Fibroblast of skin of scalp (primary cell): ENCODE measurements around the gene SPTBN1.
A peak's percentile ranks its signal among the peaks of the same experiment; 100 is the strongest.

Experiments
- DNase-seq: peaks from one replicate; pipeline ENCODE4 v3.0.0-alpha.2; 2013

SPTBN1 gene

DNA sequence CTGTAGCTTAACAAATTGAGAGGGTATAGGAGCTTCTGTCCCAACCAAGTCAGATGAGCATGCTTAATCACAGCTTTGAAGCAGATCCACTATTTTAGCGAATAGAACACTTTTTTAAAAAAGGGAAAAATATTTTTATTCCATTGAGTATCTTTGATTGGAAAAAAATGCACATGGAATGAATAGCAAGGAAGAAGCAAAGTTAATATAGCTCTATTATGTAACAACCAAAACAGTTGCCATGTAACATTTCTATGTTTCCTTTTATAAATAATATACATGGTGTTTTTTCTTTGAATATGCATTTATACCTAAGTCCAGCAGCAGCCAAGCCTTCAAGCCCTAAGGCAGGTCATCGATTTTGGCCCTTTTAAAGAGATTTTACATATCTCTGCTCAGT is 21.4 kb upstream of the SPTBN1 start:
- no peak for DNase-seq

DNA sequence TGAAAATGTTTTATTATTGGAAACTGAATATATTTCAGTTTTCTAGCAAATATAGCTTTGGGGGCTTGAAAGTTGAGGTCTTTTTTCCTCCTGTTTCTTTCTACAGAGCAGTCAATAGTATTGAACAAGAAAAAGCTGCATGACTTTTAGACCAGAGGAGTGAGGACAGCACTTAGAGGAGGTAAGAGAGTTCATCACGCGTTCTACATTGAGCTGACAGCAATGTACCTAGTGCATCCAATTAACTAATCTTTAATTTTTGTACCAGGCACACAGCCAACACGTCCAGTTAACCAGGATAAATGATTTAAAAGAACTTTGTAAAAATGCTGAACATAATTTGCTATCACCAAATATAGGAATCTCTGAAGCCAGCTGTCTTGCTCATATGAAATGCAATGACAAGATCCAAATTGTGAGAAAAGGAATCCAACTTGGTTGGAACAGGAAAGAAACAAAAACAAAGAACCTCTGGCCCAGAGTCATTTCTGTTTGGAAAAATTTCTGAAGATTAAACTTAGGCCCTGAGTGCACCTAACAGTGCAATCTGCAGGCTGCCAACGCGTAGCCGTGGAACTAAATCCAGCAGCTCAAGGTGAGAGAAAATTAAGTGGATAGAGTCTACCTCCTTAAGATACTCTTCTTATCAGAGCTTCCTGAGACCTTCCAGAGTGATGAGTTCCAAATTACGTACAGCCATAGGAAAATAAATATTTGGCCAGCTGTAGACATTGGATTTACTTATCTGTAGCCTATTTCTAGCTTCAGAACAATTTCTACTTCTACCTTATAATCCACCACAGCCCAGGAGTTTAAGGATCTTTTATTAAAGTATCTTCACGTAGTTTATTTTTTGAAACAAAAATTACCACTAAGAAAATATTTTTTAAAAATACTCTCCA is 20.6 kb upstream of the SPTBN1 start:
- DNase-seq = no peak

DNA sequence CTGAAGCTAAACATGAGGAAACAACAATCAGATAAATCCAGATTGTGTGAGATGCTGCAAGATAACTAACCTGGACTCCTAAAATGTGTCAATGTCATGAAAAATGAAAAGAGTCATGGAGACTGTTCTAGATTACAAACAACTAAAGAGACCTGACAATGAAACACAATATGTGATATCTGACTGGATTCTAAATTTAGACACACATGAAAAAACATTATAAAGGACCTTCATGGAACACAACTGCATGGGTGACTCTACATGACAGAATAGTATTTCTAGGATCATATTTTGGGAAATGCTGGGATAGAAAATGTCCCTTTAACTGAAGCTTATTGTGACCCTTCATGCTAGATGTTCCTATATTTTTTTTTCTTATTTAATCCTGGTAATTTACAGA is 18.5 kb upstream of the SPTBN1 start:
- DNase-seq = no peak

DNA sequence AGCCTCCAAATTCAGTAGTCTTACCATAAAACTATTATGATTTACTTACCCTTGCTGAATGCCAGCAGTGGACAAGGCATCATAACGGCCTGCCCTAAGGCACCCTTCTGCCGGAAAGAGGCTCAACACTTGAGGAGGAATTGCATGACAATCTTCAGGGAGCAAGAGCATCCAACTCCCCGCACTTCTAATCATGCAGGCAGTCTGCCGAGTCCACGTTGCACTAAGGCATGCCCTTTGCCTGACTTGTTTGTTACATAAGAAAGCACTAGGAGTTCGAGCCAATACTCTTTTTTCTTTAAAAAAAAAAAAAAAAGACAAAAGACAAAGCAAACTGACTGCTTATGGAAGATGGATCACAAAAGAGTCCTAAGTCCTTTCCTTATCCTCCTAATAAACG is 17.9 kb upstream of the SPTBN1 start:
- DNase-seq = no peak

DNA sequence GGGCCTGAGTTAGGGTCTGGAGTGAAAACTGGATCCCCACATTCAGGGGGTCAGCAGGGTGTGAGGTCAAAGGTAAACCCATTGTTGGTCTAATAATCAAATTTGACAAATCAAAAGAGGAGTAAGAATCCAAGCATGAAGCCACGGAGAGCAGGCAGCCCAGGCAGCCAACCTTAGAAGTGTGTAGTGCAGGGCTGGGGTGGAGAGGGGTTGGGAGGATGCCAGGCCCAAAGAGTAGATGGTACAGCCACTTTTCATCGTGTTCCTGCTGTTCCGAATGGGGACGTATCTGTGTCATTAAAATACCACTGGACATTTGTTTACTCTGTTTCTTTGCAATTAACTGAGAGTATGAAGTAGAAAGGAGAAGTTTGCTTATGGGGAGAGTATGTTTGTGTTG is 16.5 kb upstream of the SPTBN1 start:
- no peak for DNase-seq

DNA sequence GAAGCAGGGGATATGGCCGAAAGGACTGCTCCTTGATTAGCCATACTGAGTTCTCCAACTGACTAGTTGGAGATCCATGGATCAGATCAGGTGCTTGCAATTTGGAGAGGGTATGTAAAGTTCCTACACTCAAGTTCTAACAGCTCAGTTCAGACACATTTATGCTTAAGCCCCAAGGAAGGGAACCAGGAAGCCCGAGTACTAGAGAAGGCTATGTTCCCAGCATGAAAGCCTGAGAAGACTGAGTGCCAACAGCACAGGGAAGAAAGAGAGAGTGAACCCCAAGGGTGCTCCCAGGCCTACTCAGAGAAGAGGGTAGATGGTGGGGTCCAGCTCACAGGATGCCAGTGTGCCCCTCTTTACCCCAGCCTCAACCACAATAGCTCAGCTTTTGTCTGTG is 16.1 kb upstream of the SPTBN1 start:
- DNase-seq = no peak

DNA sequence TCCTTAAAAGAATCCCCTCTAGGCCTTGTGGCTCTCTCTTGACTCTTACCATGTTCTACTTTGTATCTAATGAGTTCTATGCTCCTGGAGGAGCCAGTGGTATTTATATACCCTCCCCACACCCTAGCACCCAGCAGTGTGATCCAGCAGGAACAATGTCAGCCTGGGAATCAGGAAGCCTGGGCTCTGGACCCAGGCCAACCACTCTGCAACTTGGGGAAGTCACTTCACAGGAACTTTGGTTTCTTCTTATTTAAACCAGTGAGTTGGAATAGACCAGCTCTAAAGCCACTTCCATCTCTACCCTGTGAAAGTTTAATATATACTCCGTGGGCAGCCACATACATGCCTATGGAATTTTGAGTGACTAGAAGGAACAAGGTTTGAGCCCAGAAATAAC is 11.6 kb upstream of the SPTBN1 start:
- no peak for DNase-seq

DNA sequence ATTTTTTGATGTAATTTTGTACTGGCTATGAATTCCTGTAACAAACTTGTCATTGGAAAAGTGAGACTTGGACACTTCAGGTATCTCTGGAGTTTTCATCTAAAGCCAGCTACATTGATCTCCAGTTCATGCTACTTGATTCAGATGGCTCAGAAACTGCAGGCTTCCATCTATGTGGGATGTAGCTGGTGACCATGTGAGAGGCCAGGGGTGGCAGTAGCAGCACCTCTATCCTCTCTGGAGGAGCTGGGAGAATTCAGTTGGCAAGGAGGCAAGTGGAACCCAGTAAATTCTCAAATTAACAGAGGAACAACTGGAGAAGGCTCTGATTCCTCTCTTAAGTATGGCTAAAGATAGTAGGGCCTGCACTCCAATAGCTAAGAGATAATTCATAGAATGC is 10.0 kb upstream of the SPTBN1 start:
- no peak for DNase-seq

DNA sequence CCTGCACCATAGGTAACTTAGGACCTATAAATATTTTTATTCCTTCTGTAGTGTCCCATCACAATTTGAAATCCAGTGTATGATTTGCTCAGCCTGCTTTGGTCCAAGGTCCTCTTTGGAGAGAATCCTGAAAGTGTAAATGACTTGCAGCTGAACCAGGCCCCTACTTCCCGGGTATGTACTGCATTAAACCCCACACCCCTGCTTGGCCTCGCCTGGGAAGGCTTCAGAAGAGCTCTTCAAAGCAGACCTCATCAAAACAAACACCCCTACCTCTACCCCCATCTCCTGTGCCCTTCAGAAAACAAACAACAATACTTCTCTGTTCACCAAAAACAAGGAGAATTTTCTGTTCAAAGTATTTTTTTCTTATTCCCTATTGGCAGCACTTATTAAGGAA is 9.5 kb upstream of the SPTBN1 start:
- no peak for DNase-seq

DNA sequence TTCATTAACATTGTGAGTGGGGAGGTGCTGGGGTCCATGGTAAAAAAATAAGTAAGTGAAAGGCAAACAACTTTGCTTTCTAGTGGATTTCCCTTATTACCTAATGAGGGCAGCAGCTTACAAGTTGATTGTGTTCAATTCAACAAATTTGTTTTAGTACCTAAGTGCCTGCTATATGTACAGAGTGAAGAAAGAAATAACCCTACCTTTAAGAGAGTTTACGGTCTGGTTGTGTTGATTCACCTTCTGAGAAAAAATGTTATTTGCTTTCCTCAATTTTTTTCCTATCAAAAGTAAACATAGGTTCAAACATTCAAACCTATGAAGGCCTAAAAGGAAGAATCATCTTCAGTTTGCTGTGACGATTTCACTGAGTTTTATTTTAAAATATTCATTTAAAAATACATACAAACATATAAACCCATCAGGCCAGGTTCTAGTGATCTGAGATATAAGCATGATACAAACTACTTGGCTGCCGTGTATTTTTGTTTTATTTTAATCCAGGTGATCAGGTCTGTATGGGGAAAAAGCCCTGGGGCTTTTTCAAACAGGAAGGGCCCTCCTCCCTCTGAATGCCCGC is 1.5 kb upstream of the SPTBN1 start:
- no peak for DNase-seq

DNA sequence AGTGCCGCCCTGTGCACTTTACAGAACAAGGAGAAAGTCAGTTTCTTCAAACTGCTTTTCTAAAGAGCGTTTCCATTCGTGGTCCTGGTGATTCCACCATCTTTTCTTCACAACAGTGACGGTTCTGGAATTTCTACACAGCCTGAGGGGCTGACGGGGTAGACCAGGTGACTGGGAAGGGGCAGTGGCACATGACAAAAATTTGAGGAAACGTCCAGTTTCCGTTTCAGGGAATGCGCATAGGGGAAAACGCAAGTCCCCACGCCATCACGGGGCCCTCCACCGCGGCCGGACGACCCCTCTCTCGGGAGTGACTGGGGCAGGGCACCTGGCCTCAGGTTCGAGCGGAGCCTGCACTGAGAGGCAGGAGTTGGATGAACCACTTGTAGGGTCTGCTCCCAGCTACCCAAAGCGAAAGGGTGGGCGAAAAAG is 980 bp upstream of the SPTBN1 start:
- DNase-seq = no peak

DNA sequence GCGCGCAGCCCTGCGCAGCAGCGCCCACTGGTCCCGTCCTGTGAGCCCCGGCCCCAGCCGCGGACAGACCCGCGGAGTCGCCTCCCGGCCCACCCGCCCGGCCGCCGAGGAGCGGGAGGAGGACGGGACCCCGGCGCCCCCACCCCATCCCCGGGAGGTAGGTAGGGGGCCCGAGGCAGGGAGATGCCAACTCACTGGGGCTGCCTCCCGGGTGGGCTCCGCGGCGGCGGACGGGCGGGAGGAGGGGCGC is 160 bp downstream of the SPTBN1 start:
- DNase-seq = no peak

DNA sequence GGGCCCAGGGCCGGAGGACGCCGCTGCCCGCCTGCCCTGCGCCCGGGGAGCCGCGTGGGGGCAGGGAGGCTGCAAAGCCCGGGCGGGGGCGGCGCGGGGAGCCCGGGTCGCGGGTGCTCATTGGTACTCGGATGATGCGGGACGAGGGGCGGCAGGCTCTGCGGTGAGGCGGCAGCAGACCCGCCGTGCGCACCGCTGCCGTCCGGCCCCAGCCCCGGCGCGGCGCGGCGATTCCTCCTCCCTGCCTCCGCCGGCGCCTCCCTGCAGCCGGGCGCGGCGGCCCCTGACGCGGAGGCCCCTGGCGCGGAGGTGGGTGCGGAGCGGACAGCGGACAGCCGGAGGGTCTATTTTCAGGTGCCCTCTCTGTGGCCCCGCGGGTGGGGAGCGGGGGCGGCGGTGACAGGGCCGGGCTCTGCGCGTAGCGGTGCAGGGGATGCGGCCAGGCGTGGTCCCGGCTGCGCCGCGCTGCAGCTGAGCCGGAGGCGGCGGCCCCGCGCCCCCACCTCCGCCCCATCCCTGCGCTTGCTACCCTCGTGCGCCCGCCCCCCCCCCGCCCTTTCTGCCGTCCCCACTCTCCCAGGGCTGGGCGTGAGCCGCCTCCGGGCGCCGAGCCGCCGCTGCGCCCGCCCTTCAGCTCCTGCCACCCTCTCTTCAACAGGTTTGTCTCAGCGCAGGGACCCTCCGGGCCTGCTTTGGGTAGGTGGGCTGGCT is 640 bp downstream of the SPTBN1 start:
- peak; percentile 38 for DNase-seq

DNA sequence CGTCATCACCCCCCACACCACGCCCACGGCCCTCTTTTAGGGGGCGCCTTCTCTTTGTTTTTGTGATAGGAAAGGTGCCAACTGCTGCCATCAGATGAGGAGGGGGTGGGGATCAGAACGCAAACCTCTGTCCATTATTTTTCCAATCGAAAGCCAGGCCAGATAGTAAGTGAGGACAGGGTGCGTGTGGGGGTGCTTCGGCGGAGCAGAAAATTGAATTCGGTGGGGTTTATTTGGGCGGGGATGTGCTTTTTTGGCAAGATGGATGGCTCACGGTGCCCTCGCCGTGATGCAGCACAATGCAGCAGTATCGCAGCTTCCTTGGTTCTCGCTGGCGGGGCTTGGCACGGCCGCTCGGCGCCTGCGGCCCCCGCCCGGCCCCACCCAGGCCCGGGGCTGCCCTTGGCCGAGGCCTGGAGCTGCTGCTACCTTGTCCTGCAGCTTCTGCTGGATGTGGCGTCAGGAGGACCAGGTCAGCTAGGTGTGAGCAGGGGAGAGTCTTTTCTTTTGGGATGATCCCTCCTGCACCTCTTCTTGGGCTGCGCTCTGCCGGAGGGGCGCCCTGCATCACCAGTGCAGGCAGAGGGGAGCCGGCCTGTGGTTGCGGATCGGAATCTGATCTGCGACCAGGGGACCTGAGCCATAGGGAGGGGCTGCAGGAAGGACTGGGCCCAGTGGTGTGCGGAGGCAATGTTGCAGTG is 1.3 kb downstream of the SPTBN1 start:
- no peak for DNase-seq

DNA sequence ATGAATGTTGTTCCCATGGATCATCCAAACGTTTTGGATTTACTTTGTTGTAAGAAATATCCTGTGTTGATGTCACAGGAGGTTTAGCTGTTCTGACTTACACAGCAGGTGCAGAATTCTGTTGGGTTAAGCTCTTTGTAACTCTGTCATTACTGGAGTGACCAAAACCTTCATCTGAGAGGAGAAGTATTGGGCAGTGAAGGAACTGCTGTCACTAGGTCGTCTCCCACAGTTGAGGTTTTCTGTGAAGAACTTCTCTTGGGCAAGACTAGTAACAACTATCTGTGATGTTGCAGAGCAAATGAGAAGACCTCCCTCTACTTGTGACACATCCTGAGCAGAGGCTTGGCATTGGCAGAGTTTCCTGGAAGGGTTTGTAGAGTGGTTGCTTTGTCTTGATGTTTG is 2.9 kb downstream of the SPTBN1 start:
- DNase-seq = peak; percentile 51

DNA sequence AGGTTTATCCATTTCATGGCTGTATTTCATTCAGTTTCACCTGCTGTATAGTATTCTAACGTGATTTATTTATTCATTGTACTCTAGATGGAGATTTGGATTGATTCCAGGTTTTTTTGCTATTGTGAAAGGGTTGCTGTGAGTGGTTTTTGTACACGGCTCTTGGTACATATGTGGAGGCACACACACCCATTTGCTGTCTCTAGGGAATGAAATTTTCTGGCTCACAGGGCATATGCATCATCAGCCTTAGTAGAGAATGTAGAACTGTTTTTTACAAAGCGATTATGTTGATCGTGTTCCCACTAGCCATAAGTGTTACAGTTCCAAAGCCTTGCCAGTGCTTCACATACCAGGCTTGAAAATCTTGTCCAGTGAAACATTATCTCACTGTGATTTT is 5.1 kb downstream of the SPTBN1 start:
- DNase-seq = peak; percentile 68

DNA sequence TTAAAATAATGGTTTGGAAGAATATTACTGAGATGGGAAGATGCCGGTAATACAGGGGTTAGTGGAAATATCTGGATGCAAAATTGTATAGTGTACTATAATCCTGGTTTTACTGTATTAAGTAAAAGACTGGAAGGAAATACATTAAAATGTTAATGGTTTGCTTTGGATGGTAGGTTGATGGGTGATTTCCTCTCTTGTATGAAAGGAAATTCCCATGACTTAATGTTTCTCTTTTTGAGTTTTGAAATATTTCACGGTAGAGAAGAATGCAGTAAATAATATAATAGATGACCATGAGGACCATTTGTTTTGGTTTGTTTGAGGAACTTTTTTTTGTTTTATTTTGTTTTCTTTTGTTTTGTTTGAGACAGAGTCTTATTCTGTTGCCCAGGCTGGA is 8.2 kb downstream of the SPTBN1 start:
- no peak for DNase-seq

DNA sequence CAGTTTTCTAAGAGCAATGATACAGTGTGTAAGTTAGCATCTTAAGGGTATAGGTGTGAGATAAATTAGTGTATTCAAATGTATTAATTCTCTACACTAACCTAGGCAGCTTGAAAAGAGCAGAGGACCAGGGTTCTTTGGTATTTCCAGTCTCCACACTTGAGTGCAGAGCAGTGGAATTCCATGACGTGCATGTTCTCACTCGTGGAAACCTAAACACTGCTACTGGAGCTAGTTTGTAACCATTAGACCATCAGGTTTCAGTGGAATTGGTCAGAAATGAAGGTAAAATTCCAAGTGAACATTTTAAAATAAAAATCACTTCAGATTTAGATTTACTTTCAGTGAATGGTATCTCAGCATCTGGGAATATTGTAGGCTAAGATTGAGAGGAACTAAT is 9.0 kb downstream of the SPTBN1 start:
- no peak for DNase-seq

DNA sequence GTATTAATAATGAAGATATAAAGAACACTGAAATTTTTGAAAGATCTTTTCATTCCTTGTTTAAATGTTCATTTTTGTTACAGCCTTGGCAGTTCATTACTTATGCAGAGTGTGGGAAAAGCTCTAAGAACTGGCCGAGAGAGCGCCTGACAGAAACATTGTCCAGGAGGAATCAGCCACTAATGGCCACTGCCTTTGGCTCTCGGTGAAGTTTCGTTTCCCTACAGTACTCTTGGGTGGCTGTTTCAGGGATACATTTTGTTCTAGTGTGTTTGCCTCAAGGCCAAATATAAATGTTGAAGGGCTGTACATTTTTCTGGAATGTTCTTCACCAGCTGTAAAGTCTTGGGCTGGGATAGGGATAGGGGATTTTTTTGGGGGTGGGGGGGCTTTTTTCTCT is 10.7 kb downstream of the SPTBN1 start:
- DNase-seq = no peak

DNA sequence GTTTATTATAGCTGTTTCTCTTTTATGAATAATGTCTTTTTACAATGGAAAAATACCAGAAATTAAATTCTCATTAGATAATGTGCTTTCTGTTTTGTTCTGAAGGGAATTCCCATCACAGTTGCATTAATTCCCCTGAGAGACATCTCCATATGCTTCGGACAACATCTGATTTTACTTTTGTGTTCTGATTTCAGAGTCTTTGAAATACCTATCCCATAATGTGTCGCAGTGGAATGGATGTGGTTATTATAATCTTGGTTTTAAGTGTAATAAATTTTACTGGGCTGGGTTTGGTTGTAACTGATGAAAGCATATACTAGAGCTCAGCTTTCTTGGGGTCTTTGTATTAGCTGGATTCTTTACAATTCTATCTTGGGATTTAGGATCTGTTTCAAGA is 12.5 kb downstream of the SPTBN1 start:
- peak; percentile 91 for DNase-seq

DNA sequence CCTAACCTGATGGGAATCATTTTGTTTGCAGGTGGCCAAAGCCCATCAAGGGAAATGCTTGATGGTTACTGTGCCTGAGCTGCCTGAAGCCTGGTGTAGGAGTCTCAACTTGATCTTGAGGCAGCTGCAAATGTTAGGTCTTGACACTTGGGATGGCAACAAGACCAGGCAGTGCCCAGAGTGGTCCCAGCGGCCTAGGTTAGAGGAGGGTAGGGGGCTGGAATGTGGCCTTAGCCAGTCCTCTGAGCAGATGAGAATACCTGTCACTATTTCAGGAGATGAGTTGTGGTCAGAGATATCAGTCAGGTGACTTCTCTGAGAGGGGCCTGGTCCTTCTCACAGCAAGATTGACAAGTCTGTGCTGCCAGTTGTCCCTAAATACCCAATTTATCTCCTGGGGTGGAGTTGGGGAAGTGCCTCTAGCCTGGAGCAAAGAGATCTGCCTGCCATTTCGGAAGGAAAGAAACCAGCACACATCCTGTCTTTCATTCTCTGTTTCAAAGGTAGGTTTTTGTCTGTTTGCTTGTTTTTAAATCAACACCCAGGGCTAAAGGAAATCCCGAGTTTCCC is 13.4 kb downstream of the SPTBN1 start:
- no peak for DNase-seq

DNA sequence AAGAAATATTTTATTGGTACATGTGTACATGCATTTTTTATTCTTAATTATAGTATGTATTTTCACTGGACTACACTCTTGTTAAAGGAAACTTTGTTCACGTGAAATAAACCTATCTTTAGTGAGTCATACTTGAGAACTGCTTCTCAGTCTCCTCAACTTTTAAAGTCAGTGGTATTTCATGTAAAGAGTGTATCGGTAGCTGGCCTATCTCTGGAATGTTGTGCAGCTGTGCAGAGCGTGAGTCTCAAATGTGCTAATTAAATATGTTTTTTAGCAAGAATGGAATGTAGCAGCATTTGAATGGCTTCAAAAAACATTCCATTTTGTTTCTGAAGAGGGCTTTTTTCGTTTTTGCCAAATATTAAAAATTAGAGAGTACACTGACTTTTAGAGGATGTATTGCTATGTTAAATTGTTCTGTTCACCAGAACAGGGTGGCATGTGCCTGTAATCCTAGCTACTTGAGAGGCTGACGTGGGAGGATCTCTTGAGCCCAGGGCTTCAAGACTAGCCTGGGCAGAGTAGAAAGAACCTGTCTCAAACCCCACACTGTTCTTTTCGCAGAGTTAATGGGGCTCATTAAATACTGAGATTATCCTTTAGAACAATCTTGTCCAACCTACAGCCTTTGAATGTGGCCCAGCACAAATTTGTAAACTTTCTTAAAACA is 14.3 kb downstream of the SPTBN1 start:
- DNase-seq = peak; percentile 87
